Nephron (organoid): Measurements from ENCODE around the gene PSMF1.

Source experiments
- H3K27ac Mint-ChIP-seq, 3 experiments: 2 replicates each; pipeline ENCODE4 v1.8.0; 2020; ENCODE audit warnings: mixed read lengths in 3 of 3, mild to moderate bottlenecking in 2 of 3, moderate library complexity in 1 of 3
- H3K27me3 Mint-ChIP-seq: 2 replicates; pipeline ENCODE4 v1.8.0; 2021; ENCODE audit warnings: low read depth, mild to moderate bottlenecking, moderate library complexity, mixed read lengths
- H3K36me3 Mint-ChIP-seq: 2 replicates; pipeline ENCODE4 v1.8.0; 2020; ENCODE audit warnings: low read depth, mixed read lengths
- H3K4me1 Mint-ChIP-seq: 2 replicates; pipeline ENCODE4 v1.8.0; 2020; ENCODE audit warnings: mixed read lengths
- H3K4me3 Mint-ChIP-seq, 3 experiments: 2 replicates each; pipeline ENCODE4 v1.8.0; 2020; ENCODE audit warnings: mild to moderate bottlenecking in 3 of 3, mixed read lengths in 3 of 3, moderate library complexity in 2 of 3
- H3K9me3 Mint-ChIP-seq: 2 replicates; pipeline ENCODE4 v1.8.0; 2020; ENCODE audit warnings: mixed read lengths
- CTCF ChIP-seq, 3 experiments: fragments of 200-600 bp; sonication (generic); IDR thresholded peaks; one replicate each; pipeline ENCODE4 v1.5.0; 2021; ENCODE audit warnings: antibody characterized with exemption in 3 of 3; ENCODE audit not compliant: unreplicated experiment in 3 of 3

The PSMF1 gene

DNA sequence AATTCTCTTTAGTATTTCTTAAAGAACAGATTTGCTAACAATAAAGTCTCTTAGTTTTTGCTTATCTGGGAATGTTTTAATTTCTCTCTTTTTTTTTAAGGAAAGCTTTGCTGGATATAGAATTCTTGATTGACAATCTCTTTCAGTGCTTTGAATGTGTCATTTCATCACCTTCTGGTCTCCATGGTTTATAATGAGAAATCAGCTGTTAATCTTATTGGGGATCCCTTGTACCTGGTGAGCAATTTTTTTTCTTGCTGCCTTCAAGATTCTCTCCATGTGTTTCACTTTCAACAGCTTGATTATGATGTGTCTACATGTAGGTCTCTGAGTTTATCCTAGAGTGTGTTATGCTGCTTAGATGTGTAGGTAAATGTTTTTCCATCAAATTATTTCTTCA lies 16.4 kb upstream of the PSMF1 start:
- Mint-ChIP-seq H3K27me3 (no peaks in the 10 kb centered on the region), H3K4me3 (no peak overlapping the region), H3K36me3 (no peaks in the 10 kb centered on the region), H3K9me3 (peaks cover 17% of the 10 kb centered on the region), H3K4me1 (no peaks in the 10 kb centered on the region), H3K27ac (no peak overlapping the region)
- TF ChIP-seq CTCF (IDR thresholded peaks at IDR 0.05; ENCODE audit: unreplicated experiment in 3 of 3) = no peak

GRCh38 chr20:1103751-1104150 lies 14.7 kb upstream of the PSMF1 start:
- no peak overlapping the region for H3K4me3 Mint-ChIP-seq
- H3K9me3 Mint-ChIP-seq = peaks cover 17% of the 10 kb centered on the region
- H3K4me1 Mint-ChIP-seq = no peaks in the 10 kb centered on the region
- no peaks in the 10 kb centered on the region for H3K27me3 Mint-ChIP-seq
- H3K36me3 Mint-ChIP-seq = no peaks in the 10 kb centered on the region
- TF ChIP-seq CTCF (IDR thresholded peaks at IDR 0.05; ENCODE audit: unreplicated experiment in 3 of 3) = no peak
- H3K27ac Mint-ChIP-seq = no peak overlapping the region

DNA sequence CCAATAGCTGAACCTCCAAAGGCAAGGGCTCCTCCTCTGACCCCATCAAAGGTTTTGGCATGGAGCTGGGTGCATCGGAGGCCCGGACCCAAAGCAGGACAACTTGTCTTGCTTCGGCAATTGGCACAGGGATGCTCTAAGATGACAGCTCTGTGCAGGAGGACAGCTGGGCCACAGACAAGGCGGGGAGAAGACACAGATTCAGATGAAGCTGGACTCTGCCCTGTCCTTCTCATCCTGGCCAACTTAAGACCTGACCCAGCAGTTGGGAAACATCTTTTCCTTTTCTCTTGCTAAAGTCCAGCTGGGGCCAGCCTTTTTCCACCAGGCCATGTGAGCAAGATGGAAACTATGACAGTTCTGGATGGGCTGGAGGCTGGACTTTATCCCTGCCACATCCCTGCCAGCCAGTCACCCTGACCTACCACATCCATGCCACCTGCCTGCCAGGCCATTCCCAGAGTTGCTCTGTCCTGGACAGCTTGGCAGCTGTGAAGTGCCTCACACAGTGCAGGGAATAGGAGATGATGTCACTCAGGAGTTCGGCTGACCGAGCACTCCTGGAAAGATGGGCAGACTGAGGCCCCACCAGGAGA lies 12.7 kb upstream of the PSMF1 start:
- H3K9me3 Mint-ChIP-seq = peaks cover 13% of the 10 kb centered on the region
- H3K27me3 Mint-ChIP-seq = no peaks in the 10 kb centered on the region
- H3K4me1 Mint-ChIP-seq = no peaks in the 10 kb centered on the region
- H3K4me3 Mint-ChIP-seq = no peak overlapping the region
- no peak for TF ChIP-seq CTCF (IDR thresholded peaks at IDR 0.05; ENCODE audit: unreplicated experiment in 3 of 3)
- H3K36me3 Mint-ChIP-seq = no peaks in the 10 kb centered on the region
- H3K27ac Mint-ChIP-seq = no peak overlapping the region

DNA sequence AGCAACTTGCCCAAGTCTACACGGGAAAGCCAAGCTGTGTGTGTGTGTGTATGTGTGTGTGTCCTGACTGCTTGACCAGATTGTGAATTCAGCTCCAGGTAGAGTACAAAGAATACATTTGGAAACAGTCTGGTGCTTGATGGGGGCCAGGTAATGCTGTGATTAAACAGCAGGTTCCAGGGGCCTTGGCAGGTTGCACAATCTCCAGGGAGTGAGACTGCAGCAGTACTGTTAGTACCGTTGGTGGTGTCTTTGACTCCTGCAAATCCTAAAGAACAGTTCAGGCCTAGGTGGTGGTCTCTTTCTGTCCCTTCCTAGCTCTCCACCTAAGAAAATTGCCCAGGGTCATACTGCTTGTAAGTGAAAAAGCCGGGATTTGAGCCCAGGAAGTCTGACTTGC lies 11.2 kb upstream of the PSMF1 start:
- H3K27me3 Mint-ChIP-seq = no peaks in the 10 kb centered on the region
- H3K27ac Mint-ChIP-seq = no peak overlapping the region
- no peaks in the 10 kb centered on the region for H3K36me3 Mint-ChIP-seq
- no peak overlapping the region for H3K4me3 Mint-ChIP-seq
- TF ChIP-seq CTCF (IDR thresholded peaks at IDR 0.05; ENCODE audit: unreplicated experiment in 3 of 3) = no peak
- no peaks in the 10 kb centered on the region for H3K4me1 Mint-ChIP-seq
- H3K9me3 Mint-ChIP-seq = peaks cover 6% of the 10 kb centered on the region

DNA sequence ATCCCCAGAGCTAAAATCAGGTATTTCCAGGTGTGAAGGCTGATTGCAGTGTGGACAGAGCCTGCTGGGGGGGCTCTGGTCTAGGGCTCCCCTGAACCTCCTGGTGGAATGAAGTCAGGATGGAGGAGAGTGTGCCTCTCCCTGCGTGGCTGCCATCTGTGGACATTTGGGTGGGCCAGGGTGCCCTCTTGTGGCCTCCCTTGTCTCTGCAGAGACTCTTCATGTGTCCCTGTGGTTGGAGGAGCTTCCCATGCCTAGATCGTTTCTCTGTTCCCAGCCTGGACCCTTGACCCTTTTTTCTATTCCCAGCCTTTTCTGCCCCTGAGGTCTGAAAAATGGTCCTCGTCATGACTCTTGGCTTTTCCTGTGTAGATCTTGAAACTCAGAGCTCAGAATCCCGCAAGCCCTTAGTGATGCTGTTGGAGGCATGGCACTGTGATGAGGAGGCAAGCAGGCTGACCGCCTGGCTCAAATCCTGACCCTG lies 9.9 kb upstream of the PSMF1 start:
- H3K36me3 Mint-ChIP-seq = no peaks in the 10 kb centered on the region
- H3K27ac Mint-ChIP-seq = no peak overlapping the region
- H3K27me3 Mint-ChIP-seq = no peaks in the 10 kb centered on the region
- no peaks in the 10 kb centered on the region for H3K4me1 Mint-ChIP-seq
- peak; percentile 66 to 77 (median 76) for TF ChIP-seq CTCF (IDR thresholded peaks at IDR 0.05; ENCODE audit: unreplicated experiment in 3 of 3)
- H3K9me3 Mint-ChIP-seq = no peaks in the 10 kb centered on the region
- H3K4me3 Mint-ChIP-seq = no peak overlapping the region

DNA sequence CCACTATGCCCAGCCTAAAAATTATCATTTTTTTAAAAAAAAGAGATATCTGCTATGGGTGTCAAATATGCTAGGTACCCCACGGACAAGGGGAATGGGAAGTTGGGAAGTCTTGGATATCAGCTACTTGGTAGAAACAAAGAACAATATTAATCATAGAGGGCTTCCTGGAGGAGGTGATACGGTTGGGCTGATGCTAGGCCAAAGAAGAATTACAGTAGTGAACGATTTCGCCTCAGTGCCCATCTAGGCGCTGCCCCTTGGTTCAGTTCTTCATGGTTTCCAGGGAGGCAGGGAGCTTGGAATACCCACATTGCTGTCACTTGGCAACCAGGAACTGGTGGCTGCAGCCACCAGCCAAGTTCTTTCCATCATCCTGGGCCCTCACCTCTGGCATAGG lies 5.5 kb upstream of the PSMF1 start:
- Mint-ChIP-seq H3K27ac (no peak overlapping the region), H3K4me1 (peaks cover 13% of the 10 kb centered on the region), H3K27me3 (no peaks in the 10 kb centered on the region), H3K9me3 (no peaks in the 10 kb centered on the region), H3K36me3 (no peaks in the 10 kb centered on the region), H3K4me3 (no peak overlapping the region)
- no peak for TF ChIP-seq CTCF (IDR thresholded peaks at IDR 0.05; ENCODE audit: unreplicated experiment in 3 of 3)
